NB4 (cell line): ENCODE results near the gene UBR7.

Source experiments
- DNase-seq: peaks from one replicate; pipeline ENCODE4 v3.0.0; 2010; ENCODE audit warnings: low read depth
- H3K4me3 ChIP-seq: one replicate; pipeline ENCODE4 v1.5.1; 2011; ENCODE audit warnings: mild to moderate bottlenecking, low read depth, low read length, moderate library complexity
- MYC ChIP-seq: IDR thresholded peaks from 2 replicates; pipeline ENCODE4 v1.6.1; 2011; ENCODE audit warnings: low read depth, low read length
- POLR2A ChIP-seq: IDR thresholded peaks from 2 replicates; pipeline ENCODE4 v1.6.1; 2011; ENCODE audit warnings: mild to moderate bottlenecking; ENCODE audit not compliant: insufficient read length; ENCODE audit errors: extremely low read depth
- TF ChIP-seq, protein P1 (sequence below): IDR thresholded peaks from one replicate; pipeline ENCODE4 v1.5.1; 2012; ENCODE audit warnings: low read depth, low read length
- TF ChIP-seq, protein P2 (sequence below): IDR thresholded peaks from 2 replicates; pipeline ENCODE4 v1.6.1; 2011; ENCODE audit warnings: low read depth, low read length

UBR7 gene

DNA sequence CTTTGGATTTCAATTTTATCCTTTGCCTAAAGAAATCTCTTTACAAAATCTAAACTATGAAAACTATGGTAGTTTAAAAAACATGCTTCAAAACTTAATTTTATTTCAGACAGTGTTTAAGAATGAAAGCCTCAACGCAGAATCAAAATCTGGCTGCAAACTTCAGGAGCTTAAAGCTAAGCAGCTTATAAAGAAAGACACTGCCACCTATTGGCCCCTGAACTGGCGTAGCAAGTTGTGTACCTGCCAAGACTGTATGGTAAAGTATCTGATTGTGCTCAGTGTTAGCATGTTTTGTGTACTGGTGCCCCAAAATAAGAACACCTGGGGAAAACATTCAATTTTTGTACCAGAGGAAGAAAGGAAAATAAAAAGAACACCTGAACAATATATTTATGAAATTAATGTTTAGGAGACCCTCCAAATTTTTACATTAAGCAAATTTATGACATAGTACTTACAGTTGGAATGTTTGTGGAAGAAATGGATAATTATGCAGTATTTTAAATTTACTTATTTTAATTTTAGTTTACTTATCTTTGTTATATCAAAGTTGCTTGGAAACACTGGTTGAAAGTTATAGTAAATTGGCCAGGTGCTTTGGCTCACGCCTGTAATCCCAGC is 12.2 kb downstream of the UBR7 start:
- TF ChIP-seq, protein P1, sequence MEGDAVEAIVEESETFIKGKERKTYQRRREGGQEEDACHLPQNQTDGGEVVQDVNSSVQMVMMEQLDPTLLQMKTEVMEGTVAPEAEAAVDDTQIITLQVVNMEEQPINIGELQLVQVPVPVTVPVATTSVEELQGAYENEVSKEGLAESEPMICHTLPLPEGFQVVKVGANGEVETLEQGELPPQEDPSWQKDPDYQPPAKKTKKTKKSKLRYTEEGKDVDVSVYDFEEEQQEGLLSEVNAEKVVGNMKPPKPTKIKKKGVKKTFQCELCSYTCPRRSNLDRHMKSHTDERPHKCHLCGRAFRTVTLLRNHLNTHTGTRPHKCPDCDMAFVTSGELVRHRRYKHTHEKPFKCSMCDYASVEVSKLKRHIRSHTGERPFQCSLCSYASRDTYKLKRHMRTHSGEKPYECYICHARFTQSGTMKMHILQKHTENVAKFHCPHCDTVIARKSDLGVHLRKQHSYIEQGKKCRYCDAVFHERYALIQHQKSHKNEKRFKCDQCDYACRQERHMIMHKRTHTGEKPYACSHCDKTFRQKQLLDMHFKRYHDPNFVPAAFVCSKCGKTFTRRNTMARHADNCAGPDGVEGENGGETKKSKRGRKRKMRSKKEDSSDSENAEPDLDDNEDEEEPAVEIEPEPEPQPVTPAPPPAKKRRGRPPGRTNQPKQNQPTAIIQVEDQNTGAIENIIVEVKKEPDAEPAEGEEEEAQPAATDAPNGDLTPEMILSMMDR, result peak; percentile 70
- no peak for TF ChIP-seq POLR2A
- no peak overlapping the region for H3K4me3 ChIP-seq
- peak; percentile 73 for DNase-seq

DNA sequence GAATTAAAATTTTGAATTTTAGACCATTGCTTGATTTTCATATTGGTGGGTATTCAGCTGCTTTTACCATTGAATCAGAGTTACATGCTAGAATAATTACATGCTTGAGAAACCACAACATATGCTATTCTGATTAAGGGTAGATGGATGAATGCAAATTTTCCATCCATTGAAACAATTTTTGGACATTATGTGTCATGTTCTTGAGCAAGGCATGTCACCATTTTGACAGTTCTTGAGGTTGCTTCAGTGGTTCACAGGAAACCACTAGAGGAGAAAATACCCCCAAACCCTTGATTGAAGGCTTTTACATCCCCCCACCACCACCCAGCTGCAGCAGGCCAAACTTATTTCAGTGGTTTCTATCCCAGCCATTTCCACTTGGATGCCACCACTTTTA is 13.5 kb downstream of the UBR7 start:
- H3K4me3 ChIP-seq, result no peak overlapping the region
- no peak for TF ChIP-seq MYC
- TF ChIP-seq, protein P1, result no peak
- TF ChIP-seq, protein P2, sequence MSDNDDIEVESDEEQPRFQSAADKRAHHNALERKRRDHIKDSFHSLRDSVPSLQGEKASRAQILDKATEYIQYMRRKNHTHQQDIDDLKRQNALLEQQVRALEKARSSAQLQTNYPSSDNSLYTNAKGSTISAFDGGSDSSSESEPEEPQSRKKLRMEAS, result no peak
- no peak for TF ChIP-seq POLR2A
- no peak for DNase-seq

DNA sequence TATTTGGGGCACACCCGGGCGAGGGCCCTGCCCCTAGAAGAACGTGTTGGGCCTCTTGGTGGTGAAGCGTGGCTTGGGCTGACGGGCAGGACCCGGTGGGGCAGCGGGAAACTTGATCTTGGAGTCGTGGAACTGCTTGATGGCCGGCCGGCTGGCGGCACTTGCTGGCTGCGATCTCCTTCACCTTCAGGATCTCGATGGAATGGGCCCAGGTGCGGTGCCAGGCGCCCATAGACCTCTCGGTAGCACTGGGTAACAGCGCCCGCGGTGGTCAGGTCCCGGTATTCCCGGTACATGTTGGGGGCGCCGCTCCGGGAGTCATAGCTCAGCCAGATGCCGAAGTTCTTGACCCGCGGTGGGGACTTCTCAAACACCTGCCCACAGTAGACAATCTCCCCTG is 16.5 kb downstream of the UBR7 start:
- no peak for DNase-seq
- TF ChIP-seq, protein P1, result no peak
- TF ChIP-seq POLR2A, result no peak
- no peak for TF ChIP-seq MYC
- TF ChIP-seq, protein P2, result no peak
- H3K4me3 ChIP-seq, result no peak overlapping the region

DNA sequence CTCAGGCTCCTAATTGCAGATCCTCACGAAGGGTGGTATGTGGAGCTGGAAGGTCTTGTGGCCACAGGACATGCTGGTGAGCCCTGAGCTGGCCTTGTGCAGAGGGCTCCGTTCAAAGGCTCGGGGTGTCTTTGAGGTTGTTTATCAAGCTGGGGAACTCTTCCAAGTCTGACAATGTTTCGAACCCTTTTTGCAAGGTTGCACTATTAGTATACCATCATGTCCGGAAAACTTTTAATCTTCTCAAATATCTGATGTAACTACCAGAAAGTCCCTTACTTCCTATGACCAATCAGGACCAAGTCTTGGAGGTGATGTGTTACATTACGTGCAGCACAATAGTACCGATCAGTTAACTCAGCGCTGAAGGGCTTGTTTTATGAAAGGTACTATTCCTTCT is 21.5 kb downstream of the UBR7 start:
- H3K4me3 ChIP-seq, result no peak overlapping the region
- DNase-seq, result no peak
- TF ChIP-seq, protein P1, result no peak
- TF ChIP-seq MYC, result no peak
- TF ChIP-seq, protein P2, result no peak
- TF ChIP-seq POLR2A, result no peak

DNA sequence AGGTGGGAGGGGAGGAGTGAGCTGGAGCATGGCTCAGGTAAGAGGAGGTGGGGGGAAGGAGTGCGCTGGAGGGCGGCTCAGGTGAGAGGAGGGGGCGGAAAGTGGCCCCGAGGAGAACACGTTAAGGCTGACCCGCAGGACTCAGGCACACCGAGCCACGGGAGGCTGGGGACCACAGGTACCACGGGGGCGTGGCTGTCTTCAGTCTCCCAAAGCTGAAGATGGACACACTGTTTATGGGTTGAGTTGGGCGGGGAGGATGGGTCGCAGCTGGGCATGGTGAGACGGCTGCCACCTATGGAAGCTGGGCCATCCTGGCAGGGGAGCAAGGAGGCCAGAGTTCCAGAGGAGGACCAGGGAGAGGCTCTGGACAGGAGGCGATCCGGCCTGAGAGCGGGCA is 23.5 kb downstream of the UBR7 start:
- no peak overlapping the region for H3K4me3 ChIP-seq
- no peak for DNase-seq
- TF ChIP-seq POLR2A (no peak), MYC (no peak)
- TF ChIP-seq, protein P1, result no peak
- TF ChIP-seq, protein P2, result no peak
